ENCODE data around the gene AMER2. TPM values are rescaled to one million over a fixed set of nuclear protein-coding genes. Genes with fewer than 3 reads are reported as not detected.

Gene AMER2
- total RNA-seq, 4 donors from 2014 or later, result 0.94 to 9.5 TPM; not detected in 2

GRCh38 chr13:25192936-25193335 is 20.8 kb upstream of the AMER2 start:
- TF ChIP-seq, protein P1, sequence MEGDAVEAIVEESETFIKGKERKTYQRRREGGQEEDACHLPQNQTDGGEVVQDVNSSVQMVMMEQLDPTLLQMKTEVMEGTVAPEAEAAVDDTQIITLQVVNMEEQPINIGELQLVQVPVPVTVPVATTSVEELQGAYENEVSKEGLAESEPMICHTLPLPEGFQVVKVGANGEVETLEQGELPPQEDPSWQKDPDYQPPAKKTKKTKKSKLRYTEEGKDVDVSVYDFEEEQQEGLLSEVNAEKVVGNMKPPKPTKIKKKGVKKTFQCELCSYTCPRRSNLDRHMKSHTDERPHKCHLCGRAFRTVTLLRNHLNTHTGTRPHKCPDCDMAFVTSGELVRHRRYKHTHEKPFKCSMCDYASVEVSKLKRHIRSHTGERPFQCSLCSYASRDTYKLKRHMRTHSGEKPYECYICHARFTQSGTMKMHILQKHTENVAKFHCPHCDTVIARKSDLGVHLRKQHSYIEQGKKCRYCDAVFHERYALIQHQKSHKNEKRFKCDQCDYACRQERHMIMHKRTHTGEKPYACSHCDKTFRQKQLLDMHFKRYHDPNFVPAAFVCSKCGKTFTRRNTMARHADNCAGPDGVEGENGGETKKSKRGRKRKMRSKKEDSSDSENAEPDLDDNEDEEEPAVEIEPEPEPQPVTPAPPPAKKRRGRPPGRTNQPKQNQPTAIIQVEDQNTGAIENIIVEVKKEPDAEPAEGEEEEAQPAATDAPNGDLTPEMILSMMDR (IDR thresholded peaks at IDR 0.05; ENCODE audit: low read depth), result no peak

GRCh38 chr13:25192489-25192888 is 20.4 kb upstream of the AMER2 start:
- TF ChIP-seq, protein P1 (IDR thresholded peaks at IDR 0.05; ENCODE audit: low read depth), result no peak

- TF ChIP-seq, protein P1 (IDR thresholded peaks at IDR 0.05; ENCODE audit: low read depth), result no peak
These were observed 20.0 kb upstream of the AMER2 start for GRCh38 chr13:25192052-25192451.

GRCh38 chr13:25190771-25191170 is 18.7 kb upstream of the AMER2 start:
- TF ChIP-seq, protein P1 (IDR thresholded peaks at IDR 0.05; ENCODE audit: low read depth), result no peak

GRCh38 chr13:25190256-25190655 is 18.2 kb upstream of the AMER2 start:
- TF ChIP-seq, protein P1 (IDR thresholded peaks at IDR 0.05; ENCODE audit: low read depth), result no peak

GRCh38 chr13:25187596-25187995 is 15.5 kb upstream of the AMER2 start:
- TF ChIP-seq, protein P1 (IDR thresholded peaks at IDR 0.05; ENCODE audit: low read depth), result no peak

GRCh38 chr13:25186187-25186586 is 14.1 kb upstream of the AMER2 start:
- TF ChIP-seq, protein P1 (IDR thresholded peaks at IDR 0.05; ENCODE audit: low read depth), result no peak

Measured in subcutaneous adipose tissue (tissue), 4 donors.